Measurements from ENCODE around the gene CDH23. TPM values are rescaled to one million over a fixed set of nuclear protein-coding genes. Genes with fewer than 3 reads are reported as not detected.

CDH23 gene
- polyA plus RNA-seq, 2 of the 4 experiments (the other 2 are of a cell fraction): 1.1 to 2.3 TPM

DNA sequence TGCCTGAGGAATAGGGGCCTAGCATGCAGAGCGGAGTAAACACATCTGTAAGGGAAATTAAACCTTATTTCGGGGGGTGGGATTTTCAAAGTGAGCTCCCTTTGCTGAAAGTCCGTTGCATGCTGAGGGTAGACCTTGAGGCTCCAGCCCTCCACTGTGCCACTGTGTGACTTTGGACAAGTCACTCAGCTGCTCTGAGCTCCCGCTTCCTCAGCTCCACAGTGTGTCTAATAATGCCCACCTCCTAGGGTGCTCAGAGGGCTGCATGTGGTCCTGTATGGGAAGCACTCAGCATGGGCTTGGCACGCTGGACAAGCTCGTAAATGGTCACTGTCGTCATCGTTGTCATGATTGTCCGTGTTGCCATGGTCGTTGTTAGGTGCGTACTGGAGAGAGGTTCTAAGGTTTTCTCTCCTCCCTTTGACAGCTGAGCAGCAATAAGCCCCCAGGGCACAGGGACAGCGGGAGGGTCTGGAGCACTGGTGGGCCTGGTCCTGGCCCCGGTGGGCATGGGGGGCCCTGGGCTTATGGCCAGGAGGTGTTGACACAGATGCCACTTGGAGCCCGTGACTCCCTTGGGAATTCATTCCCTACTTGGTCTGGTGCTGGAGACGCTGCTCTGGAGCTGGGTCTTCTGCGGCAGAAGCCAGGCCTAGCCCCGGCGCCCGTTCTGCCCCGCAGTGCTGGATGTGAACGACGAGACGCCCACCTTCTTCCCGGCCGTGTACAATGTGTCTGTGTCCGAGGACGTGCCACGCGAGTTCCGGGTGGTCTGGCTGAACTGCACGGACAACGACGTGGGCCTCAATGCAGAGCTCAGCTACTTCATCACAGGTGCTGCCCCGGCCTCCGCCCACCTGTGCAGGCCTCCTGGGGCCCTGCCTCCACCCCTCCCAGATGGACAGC is 309.7 kb downstream of the CDH23 start:
- no peak for FAIRE-seq
- no peak overlapping the region for H3K4me3 ChIP-seq
- no peak overlapping the region for H3K4me2 ChIP-seq
- no peak for ATAC-seq
- 75% methylated on average over 21 of the region's 35 CpGs for WGBS (ENCODE audit: missing lambda C conversion rate)
- DNase-seq (ENCODE audit: low read depth in 1 of 2, low spot score in 1 of 2): no peak
- peaks cover 11% of the 10 kb centered on the region; the same call in 2 of the 3 replicates for H3K4me1 ChIP-seq
- ChIA-PET CTCF (interaction anchor here (0.7 to 9.3 kb wide), 25 partner anchors 10 to 404 kb away, joined by 3 to 133 read pairs (median 4); partner anchors contain the start of genes C10orf105, CDH23, SLC29A3 and VSIR), POLR2A (interaction anchor here (1.1 kb wide), 1 partner anchor 388 kb away, joined by 5 read pairs; the partner anchor contains the start of gene SLC29A3)
- no peaks in the 10 kb centered on the region for H3K9me3 ChIP-seq
- no peak overlapping the region for H3K27ac ChIP-seq
- TF ChIP-seq FOXS1 (CRISPR knock-in tag; IDR thresholded peaks at IDR 0.05) (no peak), ESRRA (IDR thresholded peaks at IDR 0.05; ENCODE audit: borderline replicate concordance, low read length) (no peak), RNF2 (IDR thresholded peaks at IDR 0.05; ENCODE audit: borderline replicate concordance, low read depth) (no peak), ATOH8 (CRISPR knock-in tag; IDR thresholded peaks at IDR 0.05; ENCODE audit: low read depth) (no peak), GATA3 (IDR thresholded peaks at IDR 0.05; ENCODE audit: borderline replicate concordance) (no peak), HOXB5 (CRISPR knock-in tag; IDR thresholded peaks at IDR 0.05) (no peak), CBX2 (IDR thresholded peaks at IDR 0.05; ENCODE audit: borderline replicate concordance, low read depth) (no peak), NFE2L2 (conservative IDR thresholded peaks at IDR 0.05; ENCODE audit: low read length) (no peak), CHD2 (IDR thresholded peaks at IDR 0.05; ENCODE audit: low read length, partially characterized antibody) (no peak), KDM5A (IDR thresholded peaks at IDR 0.05) (no peak)

DNA sequence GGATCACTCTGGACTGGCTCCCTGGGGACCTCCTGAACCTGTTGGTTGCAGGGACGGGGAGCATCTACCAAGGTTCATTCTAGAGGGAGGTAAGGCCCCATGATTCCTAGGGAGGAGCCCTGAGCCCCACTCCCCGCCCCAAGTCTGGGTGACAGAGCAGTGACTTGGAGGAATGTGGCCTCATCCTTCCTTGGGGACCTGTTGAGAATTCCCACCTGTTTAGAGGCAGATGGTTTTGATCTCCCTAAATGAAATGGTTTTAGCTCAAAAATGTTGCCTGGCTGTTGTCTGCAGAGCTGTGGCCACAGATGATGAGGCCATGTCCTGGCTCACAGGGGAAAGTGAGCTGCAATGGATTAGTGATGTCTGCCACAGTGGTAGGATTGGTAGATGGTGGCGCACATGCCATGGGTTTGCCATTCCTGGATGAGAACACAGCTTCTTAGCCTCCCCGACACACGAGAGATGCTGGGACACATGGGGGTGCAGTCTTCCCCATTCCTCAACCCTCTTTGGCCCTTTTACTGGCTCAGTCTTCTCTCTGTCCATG is 310.6 kb downstream of the CDH23 start:
- H3K4me1 ChIP-seq: peaks cover 11% of the 10 kb centered on the region; the same call in 2 of the 3 replicates
- DNase-seq (ENCODE audit: low read depth in 1 of 2, low spot score in 1 of 2): no peak
- CTCF ChIA-PET: interaction anchor here (0.6 to 9.3 kb wide), 38 partner anchors 9 to 420 kb away, joined by 3 to 133 read pairs (median 6); partner anchors contain the start of genes C10orf105, CDH23, SLC29A3 and VSIR
- no peak overlapping the region for H3K27ac ChIP-seq
- H3K4me3 ChIP-seq: no peak overlapping the region
- H3K4me2 ChIP-seq: no peak overlapping the region
- 63% methylated on average over 5 of the region's 5 CpGs for WGBS (ENCODE audit: missing lambda C conversion rate)
- ATAC-seq: no peak
- H3K9me3 ChIP-seq: no peaks in the 10 kb centered on the region
- TF ChIP-seq TFCP2L1 (CRISPR knock-in tag; IDR thresholded peaks at IDR 0.05) (no peak), CHD2 (IDR thresholded peaks at IDR 0.05; ENCODE audit: low read length, partially characterized antibody) (no peak), POLR2A (IDR thresholded peaks at IDR 0.05; ENCODE audit: low read length) (no peak), FOSL2 (IDR thresholded peaks at IDR 0.05) (no peak), FOSL2 (CRISPR knock-in tag; IDR thresholded peaks at IDR 0.05) (no peak)
- no peak for FAIRE-seq
- POLR2A ChIA-PET: no interaction called here

GRCh38 chr10:71708301-71708703 is 311.6 kb downstream of the CDH23 start:
- no peaks in the 10 kb centered on the region for H3K9me3 ChIP-seq
- DNase-seq (ENCODE audit: low read depth in 1 of 2, low spot score in 1 of 2) (peak; percentile 41 to 42), ATAC-seq (peak; percentile 66 to 87), FAIRE-seq (no peak)
- POLR2A ChIA-PET: interaction anchor here (0.7 kb wide), 1 partner anchor 389 kb away, joined by 3 read pairs; the partner anchor contains the start of gene SLC29A3
- H3K4me1 ChIP-seq: peaks cover 11% of the 10 kb centered on the region
- 14% methylated on average over 9 of the region's 10 CpGs for WGBS (ENCODE audit: missing lambda C conversion rate)
- no peak overlapping the region for H3K4me3 ChIP-seq
- H3K27ac ChIP-seq: peak overlapping the region in 1 of 2 experiments; percentile 52; a peak in 3 of 6 replicates
- no peak for TF ChIP-seq HDAC2 (IDR thresholded peaks at IDR 0.05)
- TF ChIP-seq EP300 (IDR thresholded peaks at IDR 0.05): no peak
- TF ChIP-seq, protein P1, sequence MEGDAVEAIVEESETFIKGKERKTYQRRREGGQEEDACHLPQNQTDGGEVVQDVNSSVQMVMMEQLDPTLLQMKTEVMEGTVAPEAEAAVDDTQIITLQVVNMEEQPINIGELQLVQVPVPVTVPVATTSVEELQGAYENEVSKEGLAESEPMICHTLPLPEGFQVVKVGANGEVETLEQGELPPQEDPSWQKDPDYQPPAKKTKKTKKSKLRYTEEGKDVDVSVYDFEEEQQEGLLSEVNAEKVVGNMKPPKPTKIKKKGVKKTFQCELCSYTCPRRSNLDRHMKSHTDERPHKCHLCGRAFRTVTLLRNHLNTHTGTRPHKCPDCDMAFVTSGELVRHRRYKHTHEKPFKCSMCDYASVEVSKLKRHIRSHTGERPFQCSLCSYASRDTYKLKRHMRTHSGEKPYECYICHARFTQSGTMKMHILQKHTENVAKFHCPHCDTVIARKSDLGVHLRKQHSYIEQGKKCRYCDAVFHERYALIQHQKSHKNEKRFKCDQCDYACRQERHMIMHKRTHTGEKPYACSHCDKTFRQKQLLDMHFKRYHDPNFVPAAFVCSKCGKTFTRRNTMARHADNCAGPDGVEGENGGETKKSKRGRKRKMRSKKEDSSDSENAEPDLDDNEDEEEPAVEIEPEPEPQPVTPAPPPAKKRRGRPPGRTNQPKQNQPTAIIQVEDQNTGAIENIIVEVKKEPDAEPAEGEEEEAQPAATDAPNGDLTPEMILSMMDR (IDR thresholded peaks at IDR 0.05): peak; percentile 74
- TF ChIP-seq FOSB (CRISPR knock-in tag; IDR thresholded peaks at IDR 0.05): no peak
- TF ChIP-seq, protein P2, sequence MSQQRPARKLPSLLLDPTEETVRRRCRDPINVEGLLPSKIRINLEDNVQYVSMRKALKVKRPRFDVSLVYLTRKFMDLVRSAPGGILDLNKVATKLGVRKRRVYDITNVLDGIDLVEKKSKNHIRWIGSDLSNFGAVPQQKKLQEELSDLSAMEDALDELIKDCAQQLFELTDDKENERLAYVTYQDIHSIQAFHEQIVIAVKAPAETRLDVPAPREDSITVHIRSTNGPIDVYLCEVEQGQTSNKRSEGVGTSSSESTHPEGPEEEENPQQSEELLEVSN (IDR thresholded peaks at IDR 0.05; ENCODE audit: borderline replicate concordance, low read depth): no peak
- peak; percentile 74 for TF ChIP-seq SMC3 (IDR thresholded peaks at IDR 0.05)
- TF ChIP-seq RAD21 (conservative IDR thresholded peaks at IDR 0.05 in 1 of 2, IDR thresholded peaks at IDR 0.05 in 1 of 2): peak; percentile 79 to 83
- CTCF ChIA-PET: interaction anchor here (0.6 to 9.3 kb wide), 58 partner anchors 8 to 404 kb away, joined by 3 to 133 read pairs (median 4); partner anchors contain the start of genes C10orf105, CDH23, SLC29A3 and VSIR
- peak overlapping the region; percentile 20 for H3K4me2 ChIP-seq

Measured in A549 (cell line).